ENCODE measurements around the gene GRK5. TPM values are rescaled to one million over a fixed set of nuclear protein-coding genes. Genes with fewer than 3 reads are reported as not detected.
A peak's percentile ranks its signal among the peaks of the same experiment; 100 is the strongest.

Gene GRK5
- total RNA-seq, 4 donors from 2014 or later = 43.5 to 61.7 (median 48.9) TPM

DNA sequence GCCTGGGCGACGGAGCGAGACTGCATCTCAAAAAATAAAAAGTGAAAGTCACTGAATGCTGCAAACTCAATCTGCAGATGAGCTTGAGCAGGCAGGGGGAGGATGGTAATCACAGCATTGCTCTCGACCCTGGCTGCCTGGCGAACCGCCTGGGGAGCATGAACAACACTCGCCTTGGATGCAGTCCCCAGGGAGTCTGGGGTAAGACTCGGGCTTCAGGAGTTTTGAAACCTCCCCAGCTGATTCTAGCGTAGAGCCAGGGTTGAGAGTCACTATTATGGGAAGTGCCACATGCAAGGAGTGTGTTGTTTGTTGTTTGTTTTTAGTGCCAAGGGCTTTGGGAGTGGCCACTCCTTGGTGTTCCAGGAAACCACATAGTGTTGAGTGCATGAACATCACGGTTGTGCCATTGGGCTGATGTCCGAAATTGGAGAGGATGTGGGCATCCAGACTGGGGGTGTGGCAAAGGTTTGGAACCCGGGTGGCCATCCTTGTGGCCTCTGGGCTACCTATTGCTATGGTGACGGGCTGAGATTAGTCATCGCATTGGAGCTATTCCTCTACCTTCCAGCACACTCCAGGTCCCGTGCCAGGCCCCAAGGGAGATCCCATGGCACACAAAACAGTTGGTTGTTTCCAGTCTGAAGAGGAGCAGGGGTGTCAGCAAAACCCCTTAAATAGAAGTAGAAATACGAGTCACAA lies 242.5 kb downstream of the GRK5 start:
- no peak overlapping the region for H3K4me3 ChIP-seq
- no peaks in the 10 kb centered on the region for H3K9me3 ChIP-seq
- DNase-seq (ENCODE audit: low spot score in 2 of 2) = no peak
- H3K27me3 ChIP-seq = no peaks in the 10 kb centered on the region
- TF ChIP-seq EP300 (IDR thresholded peaks at IDR 0.05) (peak in 1 of 2 donors; percentile 23), POLR2A (IDR thresholded peaks at IDR 0.05) (no peak)
- H3K27ac ChIP-seq = no peak overlapping the region
- peaks cover 0 to 29% (median 6%) of the 10 kb centered on the region in 4 donors for H3K4me1 ChIP-seq
- whole genome bisulfite sequencing, 2 donors = 81 to 82% methylated on average over 16 of the region's 16 CpGs
- peaks cover 0 to 87% (median 0%) of the 10 kb centered on the region in 3 donors for H3K36me3 ChIP-seq

- Histone ChIP-seq H3K4me1 (peaks cover 0 to 20% (median under 1%) of the 10 kb centered on the region in 4 donors), H3K36me3 (peaks cover 0 to 93% (median 0%) of the 10 kb centered on the region in 3 donors), H3K4me3 (no peak overlapping the region), H3K9me3 (no peaks in the 10 kb centered on the region), H3K27me3 (no peaks in the 10 kb centered on the region), H3K27ac (no peak overlapping the region)
- no peak for TF ChIP-seq POLR2A (IDR thresholded peaks at IDR 0.05)
- no peak for TF ChIP-seq EP300 (IDR thresholded peaks at IDR 0.05)
- TF ChIP-seq, protein P1, sequence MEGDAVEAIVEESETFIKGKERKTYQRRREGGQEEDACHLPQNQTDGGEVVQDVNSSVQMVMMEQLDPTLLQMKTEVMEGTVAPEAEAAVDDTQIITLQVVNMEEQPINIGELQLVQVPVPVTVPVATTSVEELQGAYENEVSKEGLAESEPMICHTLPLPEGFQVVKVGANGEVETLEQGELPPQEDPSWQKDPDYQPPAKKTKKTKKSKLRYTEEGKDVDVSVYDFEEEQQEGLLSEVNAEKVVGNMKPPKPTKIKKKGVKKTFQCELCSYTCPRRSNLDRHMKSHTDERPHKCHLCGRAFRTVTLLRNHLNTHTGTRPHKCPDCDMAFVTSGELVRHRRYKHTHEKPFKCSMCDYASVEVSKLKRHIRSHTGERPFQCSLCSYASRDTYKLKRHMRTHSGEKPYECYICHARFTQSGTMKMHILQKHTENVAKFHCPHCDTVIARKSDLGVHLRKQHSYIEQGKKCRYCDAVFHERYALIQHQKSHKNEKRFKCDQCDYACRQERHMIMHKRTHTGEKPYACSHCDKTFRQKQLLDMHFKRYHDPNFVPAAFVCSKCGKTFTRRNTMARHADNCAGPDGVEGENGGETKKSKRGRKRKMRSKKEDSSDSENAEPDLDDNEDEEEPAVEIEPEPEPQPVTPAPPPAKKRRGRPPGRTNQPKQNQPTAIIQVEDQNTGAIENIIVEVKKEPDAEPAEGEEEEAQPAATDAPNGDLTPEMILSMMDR (IDR thresholded peaks at IDR 0.05) = no peak
- DNase-seq (ENCODE audit: low spot score in 2 of 2) = no peak
- WGBS, 2 donors = 48 to 77% methylated on average over 11 to 14 of the region's 16 CpGs
These were observed 243.4 kb downstream of the GRK5 start for GRCh38 chr10:119450606-119451299.

DNA sequence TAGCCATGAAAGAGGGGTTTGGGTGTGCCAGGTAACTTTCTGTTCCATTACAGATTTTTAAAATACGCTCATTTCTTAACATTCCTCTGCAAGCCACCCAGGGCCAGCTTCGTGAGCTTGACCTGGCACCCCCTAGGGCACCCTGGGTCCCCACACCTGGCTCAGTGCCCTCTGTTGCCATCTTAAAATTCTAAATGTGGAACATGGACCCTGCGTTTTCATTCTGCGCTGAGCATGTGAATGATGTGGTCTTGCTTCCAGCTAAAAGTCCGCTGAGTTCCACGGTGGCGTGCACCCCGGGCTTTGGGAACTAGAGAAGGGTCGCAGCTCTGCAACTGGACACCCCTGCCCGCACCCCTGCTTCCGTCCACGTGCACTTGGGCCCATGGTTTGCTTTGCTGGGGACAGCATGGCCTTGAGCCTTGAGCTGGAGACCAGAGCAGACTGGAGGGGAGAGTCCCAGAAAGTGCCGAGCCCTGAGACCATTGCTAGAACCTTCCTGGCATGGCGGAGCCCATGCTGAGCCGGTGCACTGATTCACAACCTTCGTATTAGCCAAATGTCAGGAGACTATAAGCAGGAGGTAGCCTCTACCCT lies 244.0 kb downstream of the GRK5 start:
- 92 to 93% methylated on average over 15 to 16 of the region's 16 CpGs for WGBS, 2 donors

DNA sequence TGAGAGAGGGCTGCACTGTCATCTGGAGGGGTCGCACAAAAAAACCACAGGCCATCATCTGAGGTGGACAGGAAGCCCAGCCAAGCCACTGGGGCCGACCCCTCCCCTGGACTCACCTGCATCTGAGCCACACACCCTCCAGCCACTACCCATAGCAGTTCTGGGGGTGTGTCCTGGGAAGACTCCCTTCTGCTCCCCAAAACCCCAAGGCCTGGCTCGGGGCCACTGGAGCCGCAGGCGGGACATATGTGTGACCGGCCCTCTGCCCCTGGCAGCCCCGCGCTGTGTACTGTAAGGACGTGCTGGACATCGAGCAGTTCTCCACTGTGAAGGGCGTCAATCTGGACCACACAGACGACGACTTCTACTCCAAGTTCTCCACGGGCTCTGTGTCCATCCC lies 245.0 kb downstream of the GRK5 start:
- Histone ChIP-seq H3K27ac (no peak overlapping the region), H3K9me3 (no peaks in the 10 kb centered on the region), H3K36me3 (peaks cover 0 to 95% (median 0%) of the 10 kb centered on the region in 3 donors), H3K4me1 (peaks cover 0 to 17% (median 0%) of the 10 kb centered on the region in 4 donors), H3K27me3 (no peaks in the 10 kb centered on the region), H3K4me3 (no peak overlapping the region)
- DNase-seq (ENCODE audit: low spot score in 2 of 2) = no peak
- 94 to 98% methylated on average over 7 to 14 of the region's 14 CpGs for WGBS, 2 donors
- TF ChIP-seq, protein P1 (IDR thresholded peaks at IDR 0.05) = no peak
- no peak for TF ChIP-seq POLR2A (IDR thresholded peaks at IDR 0.05)
- TF ChIP-seq EP300 (IDR thresholded peaks at IDR 0.05) = no peak

More for the DNA sequence above, 244.0 kb downstream of the GRK5 start:
- H3K4me1 ChIP-seq = peaks cover 0 to 18% (median 0%) of the 10 kb centered on the region in 4 donors
- TF ChIP-seq EP300 (IDR thresholded peaks at IDR 0.05) = no peak
- TF ChIP-seq POLR2A (IDR thresholded peaks at IDR 0.05) = no peak
- TF ChIP-seq, protein P1 (IDR thresholded peaks at IDR 0.05) = no peak
- peaks cover 0 to 97% (median 0%) of the 10 kb centered on the region in 3 donors for H3K36me3 ChIP-seq
- DNase-seq (ENCODE audit: low spot score in 2 of 2) = no peak
- no peaks in the 10 kb centered on the region for H3K9me3 ChIP-seq
- no peak overlapping the region for H3K4me3 ChIP-seq
- no peaks in the 10 kb centered on the region for H3K27me3 ChIP-seq
- no peak overlapping the region for H3K27ac ChIP-seq

- H3K36me3 ChIP-seq = peaks cover 0 to 93% (median 0%) of the 10 kb centered on the region in 3 donors
These were observed 245.9 kb downstream of the GRK5 start for GRCh38 chr10:119453313-119453712.

More at GRCh38 chr10:119453313-119453712, 245.9 kb downstream of the GRK5 start:
- no peak for DNase-seq (ENCODE audit: low spot score in 2 of 2)
- TF ChIP-seq, protein P1 (IDR thresholded peaks at IDR 0.05) = no peak
- TF ChIP-seq EP300 (IDR thresholded peaks at IDR 0.05) (no peak), POLR2A (IDR thresholded peaks at IDR 0.05) (no peak)
- Histone ChIP-seq H3K27me3 (no peaks in the 10 kb centered on the region), H3K27ac (no peak overlapping the region), H3K9me3 (no peaks in the 10 kb centered on the region), H3K4me3 (no peak overlapping the region), H3K4me1 (peaks cover 0 to 11% (median 0%) of the 10 kb centered on the region in 4 donors)
- WGBS, 2 donors = 81 to 85% methylated on average over 5 to 11 of the region's 11 CpGs

Data from tibial nerve (tissue), 4 donors.